Small intestine (tissue), 16 donors: ENCODE measurements around the gene SAP30BP. TPM values are rescaled to one million over a fixed set of nuclear protein-coding genes. Genes with fewer than 3 reads are reported as not detected.

Experiments used
- DNase-seq, 2 donors: peaks; one replicate each; pipeline versions ENCODE4 v3.0.0 to v3.0.0-alpha.2; 2013
- FAIRE-seq: peaks from 2 replicates; lab custom pipeline; 2012; peaks lifted over from hg19 to GRCh38; lab: Jason Lieb, UNC
- H3K27ac ChIP-seq, 3 donors: one replicate each; pipeline ENCODE4 v1.5.1; 2013; ENCODE audit warnings: low read length in 2 of 3, mild to moderate bottlenecking in 2 of 3, control low read depth in 1 of 3, inconsistent platforms in 1 of 3, low read depth in 1 of 3, moderate library complexity in 1 of 3
- H3K27me3 ChIP-seq, 3 donors: one replicate each; pipeline ENCODE4 v1.6.1; 2013; ENCODE audit warnings: low read length in 3 of 3, inconsistent platforms in 1 of 3; ENCODE audit not compliant: control insufficient read depth in 3 of 3, insufficient read depth in 3 of 3
- H3K36me3 ChIP-seq, 3 donors: one replicate each; pipeline ENCODE4 v1.6.1; 2013; ENCODE audit warnings: low read length in 3 of 3, inconsistent platforms in 1 of 3, low read depth in 1 of 3, mild to moderate bottlenecking in 1 of 3, moderate library complexity in 1 of 3; ENCODE audit not compliant: control insufficient read depth in 3 of 3, insufficient read depth in 2 of 3
- H3K4me1 ChIP-seq, 3 donors: one replicate each; pipeline ENCODE4 v1.6.1; 2013; ENCODE audit warnings: low read length in 2 of 3, inconsistent platforms in 1 of 3, low read depth in 1 of 3, mild to moderate bottlenecking in 1 of 3, moderate library complexity in 1 of 3; ENCODE audit not compliant: control insufficient read depth in 3 of 3, insufficient read depth in 2 of 3
- H3K4me3 ChIP-seq, 3 donors: one replicate each; pipeline ENCODE4 v1.5.1; 2013; ENCODE audit warnings: low read length in 3 of 3, control low read depth in 1 of 3, inconsistent platforms in 1 of 3, low read depth in 1 of 3, mild to moderate bottlenecking in 1 of 3, moderate library complexity in 1 of 3
- H3K9me3 ChIP-seq, 2 donors: one replicate each; pipeline ENCODE4 v1.6.1; 2013; ENCODE audit warnings: low read depth in 1 of 2, low read length in 1 of 2; ENCODE audit not compliant: control insufficient read depth in 2 of 2, insufficient read depth in 1 of 2
- WGBS, 3 donors: extraction: QIAGEN DNeasy Blood & Tissue Kit; methylation state at CpG; one replicate each; pipeline ENCODE4 v1.1.7; 2013; 5-methylcytosine and 5-hydroxymethylcytosine counted together
- long read RNA-seq, 10 donors: transcript quantifications; one replicate each; lab custom pipeline, GENCODE V29; 2026
- polyA plus RNA-seq, 4 donors: library from polyadenylated mRNA; stranded (reverse) in 3 of 4; unstranded in 1 of 4; fragments of 200-250 nt in 3 of 4; fragments of 120-200 nt in 1 of 4; gene quantifications; one replicate each; pipeline versions ENCODE4 v1.2.1 to v1.2.3, GENCODE V29; 2013
- donor health status: healthy with polysubstance abuse.
- donor health status: control.
- donor health status: control.
- donor health status: Bipolar disorder and iron deficiency.
- donor health status: healthy.

The SAP30BP gene
- 10 to 100 TPM; 52.6 to 92.7 (median 75.0) TPM for polyA plus RNA-seq
- long read RNA-seq, donor 1, result 0 reads
- long read RNA-seq, donor 2, transcript SAP30BP-225 (11 exons, 2,722 nt), result major isoform, 5 of 10 reads
- long read RNA-seq, donor 2, partial matches to known transcripts, result 0 of 10 reads
- long read RNA-seq, donor 2, other reads (novel, unspliced or antisense), result 0 of 10 reads
- long read RNA-seq, donor 3, transcript SAP30BP-204 (6 exons, 1,097 nt), result major isoform, 9 of 29 reads
- long read RNA-seq, donor 3, transcript SAP30BP-225 (11 exons, 2,722 nt), result minor isoform, 8 of 29 reads
- long read RNA-seq, donor 3, partial matches to known transcripts, result 5 of 29 reads
- long read RNA-seq, donor 3, other reads (novel, unspliced or antisense), result 0 of 29 reads
- long read RNA-seq, donor 4, partial matches to known transcripts, result 0 of 2 reads
- long read RNA-seq, donor 4, other reads (novel, unspliced or antisense), result 0 of 2 reads
- long read RNA-seq, donor 5, transcript SAP30BP-224 (1 exons, 2,000 nt), result major isoform, 6 of 13 reads
- long read RNA-seq, donor 5, partial matches to known transcripts, result 0 of 13 reads
- long read RNA-seq, donor 5, other reads (novel, unspliced or antisense), result 0 of 13 reads
- long read RNA-seq, donor 6, transcript SAP30BP-225 (11 exons, 2,722 nt), result major isoform, 12 of 22 reads
- long read RNA-seq, donor 6, partial matches to known transcripts, result 0 of 22 reads
- long read RNA-seq, donor 6, other reads (novel, unspliced or antisense), result 0 of 22 reads
- long read RNA-seq, donor 7, transcript SAP30BP-204 (6 exons, 1,097 nt), result minor isoform, 13 of 49 reads
- long read RNA-seq, donor 7, transcript SAP30BP-202 (10 exons, 2,439 nt), result minor isoform, 5 of 49 reads
- long read RNA-seq, donor 7, transcript SAP30BP-225 (11 exons, 2,722 nt), result major isoform, 21 of 49 reads
- long read RNA-seq, donor 7, partial matches to known transcripts, result 0 of 49 reads
- long read RNA-seq, donor 7, other reads (novel, unspliced or antisense), result 0 of 49 reads
- long read RNA-seq, donor 8, partial matches to known transcripts, result 0 of 4 reads
- long read RNA-seq, donor 8, other reads (novel, unspliced or antisense), result 0 of 4 reads
- long read RNA-seq, donor 9, partial matches to known transcripts, result 0 of 10 reads
- long read RNA-seq, donor 9, other reads (novel, unspliced or antisense), result 0 of 10 reads
- long read RNA-seq, donor 10, transcript SAP30BP-204 (6 exons, 1,097 nt), result minor isoform, 12 of 51 reads
- long read RNA-seq, donor 10, transcript SAP30BP-225 (11 exons, 2,722 nt), result major isoform, 21 of 51 reads
- long read RNA-seq, donor 10, partial matches to known transcripts, result 7 of 51 reads
- long read RNA-seq, donor 10, other reads (novel, unspliced or antisense), result 0 of 51 reads

DNA sequence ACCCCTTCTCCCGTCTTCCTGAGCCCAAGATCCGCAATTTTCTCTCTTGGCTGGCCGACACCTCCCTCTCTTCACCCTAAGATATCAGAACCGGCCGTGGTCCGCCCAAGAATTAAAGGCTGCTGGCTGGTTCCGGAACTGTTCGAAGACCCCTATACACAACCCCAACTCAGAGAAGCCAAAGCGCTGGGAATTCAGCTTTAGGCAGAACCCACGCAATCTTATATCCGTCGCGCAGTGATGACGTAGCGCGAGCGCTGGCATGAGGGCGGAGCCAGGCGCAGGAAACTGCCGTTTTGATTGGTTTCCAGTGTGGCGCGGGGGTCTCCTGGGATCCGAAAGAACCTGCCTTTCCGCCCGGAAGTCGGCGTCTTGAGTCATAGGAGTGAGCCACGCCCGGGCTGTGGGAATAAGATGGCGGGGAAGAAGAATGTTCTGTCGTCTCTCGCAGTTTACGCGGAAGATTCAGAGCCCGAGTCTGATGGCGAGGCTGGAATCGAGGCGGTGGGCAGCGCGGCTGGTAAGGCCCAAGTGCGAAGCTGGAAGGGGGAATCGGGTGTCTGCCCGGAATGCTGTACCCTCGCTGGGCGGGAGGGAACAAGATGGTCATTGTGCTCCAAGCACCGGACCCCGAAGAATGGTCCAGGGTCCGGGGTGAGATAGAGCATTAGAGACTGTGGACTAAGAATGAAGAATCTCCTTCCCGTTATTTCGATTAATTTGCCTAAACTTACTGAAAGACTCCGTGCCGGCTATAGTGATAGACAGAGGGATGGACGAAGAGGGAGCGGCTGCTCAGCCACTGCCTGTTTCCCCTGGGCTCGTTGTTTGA is at the start of gene SAP30BP, which contains the start of gene RECQL5:
TSS of gene SAP30BP (plus strand) at position 380 of the 832 bp plus-strand sequence. CDS start at position 415, 35 bp downstream.
TSS of gene RECQL5 (minus strand) at position 196 of the 832 bp plus-strand sequence. CDS start 597 bp downstream, outside the sequence.
- FAIRE-seq (no peak), DNase-seq (peak; percentile 99)
- Histone ChIP-seq H3K9me3 (no peaks in the 10 kb centered on the region), H3K4me3 (peak within 1 kb of the TSS; percentile 69 to 96 (median 96)), H3K4me1 (peaks cover 0 to 14% (median 8%) of the 10 kb centered on the region in 3 donors), H3K27me3 (no peaks in the 10 kb centered on the region), H3K27ac (peak within 1 kb of the TSS; percentile 67 to 99 (median 83)), H3K36me3 (peaks cover 5 to 32% (median 5%) of the 10 kb centered on the region in 3 donors)
- WGBS, 3 donors, result 0 to 1% (median 0%) methylated on average over 55 of the region's 55 CpGs

DNA sequence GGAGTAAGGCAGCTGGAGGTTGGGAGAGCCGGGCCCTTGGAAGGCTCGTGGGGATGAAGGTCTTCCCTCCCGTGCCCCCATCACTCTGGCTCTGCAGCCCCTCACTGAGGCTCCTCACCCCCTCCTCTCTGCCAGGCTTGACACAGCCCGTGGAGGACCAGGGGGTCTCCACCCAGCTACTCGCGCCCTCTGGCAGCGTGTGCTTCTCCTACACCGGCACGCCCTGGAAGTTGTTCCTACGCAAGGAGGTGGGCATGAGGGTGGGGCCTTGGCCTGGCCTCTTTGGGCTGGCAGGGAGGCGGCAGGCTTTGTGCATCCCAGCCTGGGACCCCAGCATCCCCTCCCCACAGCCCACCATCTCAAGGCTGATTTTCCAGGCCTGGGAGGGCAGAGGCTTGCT is 49.5 kb upstream of the SAP30BP start:
- Histone ChIP-seq H3K4me1 (peaks cover 0 to 67% (median 5%) of the 10 kb centered on the region in 3 donors), H3K36me3 (peaks cover 14 to 100% (median 24%) of the 10 kb centered on the region in 3 donors), H3K9me3 (peaks cover 0 to 3% of the 10 kb centered on the region in 2 donors), H3K4me3 (peak overlapping the region in 1 of 3 donors; percentile 6), H3K27me3 (no peaks in the 10 kb centered on the region), H3K27ac (peak overlapping the region; percentile 88 to 99 (median 90))
- FAIRE-seq, result no peak
- 68 to 78% (median 71%) methylated on average over 11 of the region's 11 CpGs for WGBS, 3 donors
- no peak for DNase-seq

DNA sequence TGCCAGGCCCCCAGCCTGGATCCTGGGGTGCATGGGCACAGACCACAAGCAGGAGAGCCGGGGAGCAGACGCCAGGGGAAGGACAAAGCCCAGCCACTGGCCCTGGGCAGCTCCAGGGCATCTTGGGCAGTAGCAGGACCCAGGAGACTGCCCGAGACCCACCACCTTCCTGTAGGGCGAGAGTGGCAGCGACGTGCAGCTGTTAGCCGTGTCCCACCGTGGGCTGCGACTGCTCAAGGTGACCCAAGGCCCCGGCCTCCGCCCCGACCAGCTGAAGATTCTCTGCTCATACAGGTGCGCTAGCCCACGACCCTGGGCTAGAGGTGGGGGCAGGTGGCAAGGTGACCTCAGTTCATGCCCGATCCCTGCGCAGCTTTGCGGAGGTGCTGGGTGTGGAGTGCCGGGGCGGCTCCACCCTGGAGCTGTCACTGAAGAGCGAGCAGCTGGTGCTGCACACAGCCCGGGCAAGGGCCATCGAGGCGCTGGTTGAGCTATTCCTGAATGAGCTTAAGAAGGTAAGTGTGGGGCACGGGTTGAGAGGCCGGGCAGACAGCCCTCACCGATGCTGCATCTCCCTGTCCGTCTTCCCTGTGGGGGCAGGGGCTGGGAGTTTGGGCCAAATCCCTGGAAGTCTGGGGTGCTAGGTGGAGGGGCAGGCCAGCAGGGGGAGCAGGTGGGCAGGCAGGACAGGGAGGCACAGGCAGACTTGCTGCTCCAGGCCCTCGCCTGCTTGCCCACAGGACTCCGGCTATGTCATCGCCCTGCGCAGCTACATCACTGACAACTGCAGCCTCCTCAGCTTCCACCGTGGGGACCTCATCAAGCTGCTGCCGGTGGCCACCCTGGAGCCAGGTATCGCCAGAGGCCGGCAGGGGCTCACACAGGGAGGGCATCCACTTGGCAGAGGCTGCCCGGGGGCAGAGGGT is 47.4 kb upstream of the SAP30BP start:
- Histone ChIP-seq H3K27ac (peak overlapping the region in 2 of 3 donors; percentile 16 to 47), H3K4me1 (peaks cover 0 to 48% (median 5%) of the 10 kb centered on the region in 3 donors), H3K36me3 (peaks cover 10 to 100% (median 19%) of the 10 kb centered on the region in 3 donors), H3K9me3 (peaks cover 0 to 3% of the 10 kb centered on the region in 2 donors), H3K27me3 (no peaks in the 10 kb centered on the region), H3K4me3 (no peak overlapping the region)
- 86 to 89% (median 86%) methylated on average over 33 to 36 of the region's 36 CpGs for WGBS, 3 donors
- DNase-seq, result no peak
- FAIRE-seq, result no peak

DNA sequence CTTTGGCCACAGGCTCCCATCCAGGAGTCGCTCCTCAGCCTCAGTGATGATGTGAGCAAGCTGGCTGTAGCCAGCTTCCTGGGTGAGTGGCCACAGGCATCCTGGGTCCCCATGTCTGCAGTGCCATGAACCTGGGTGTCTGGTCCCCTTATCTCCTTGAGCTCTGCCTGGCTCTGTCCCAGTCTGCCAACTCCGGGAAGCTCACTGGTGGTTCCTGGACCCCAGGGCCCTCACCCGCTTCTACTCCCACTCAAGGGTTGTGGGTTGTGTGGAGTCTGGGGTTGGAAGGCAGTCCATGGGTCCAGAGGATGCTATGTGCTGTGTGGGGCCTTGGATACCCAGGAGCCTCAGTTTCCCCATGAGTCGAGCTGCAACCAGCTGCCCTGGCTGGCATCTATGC is 45.6 kb upstream of the SAP30BP start:
- no peak overlapping the region for H3K27ac ChIP-seq

DNA sequence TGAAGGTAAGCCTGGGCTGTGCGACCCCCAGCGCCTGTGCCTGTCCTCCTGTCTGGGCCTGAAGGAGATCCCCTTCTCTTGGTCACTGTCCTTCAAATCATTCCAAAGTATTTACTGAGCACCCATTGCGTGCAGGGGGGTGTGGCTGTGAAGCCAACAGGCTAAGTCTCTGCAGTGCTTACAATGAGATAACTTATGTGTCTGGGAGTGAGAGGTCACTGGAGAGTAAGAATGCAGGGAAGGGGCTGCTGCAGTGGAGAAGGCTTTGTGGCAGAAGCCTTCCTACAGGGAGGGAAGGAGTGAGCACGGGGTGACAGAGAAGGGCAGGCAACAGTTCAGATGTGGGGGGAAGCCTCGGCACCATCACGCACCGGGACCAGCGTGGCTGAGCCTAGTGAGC is 45.1 kb upstream of the SAP30BP start:
- H3K4me3 ChIP-seq, result no peak overlapping the region
- peak overlapping the region in 1 of 3 donors; percentile 0 for H3K27ac ChIP-seq
- H3K27me3 ChIP-seq, result no peaks in the 10 kb centered on the region
- peaks cover 25 to 100% (median 39%) of the 10 kb centered on the region in 3 donors for H3K36me3 ChIP-seq
- WGBS, 3 donors, result 88 to 93% (median 92%) methylated on average over 8 of the region's 8 CpGs
- FAIRE-seq (no peak), DNase-seq (no peak)
- no peaks in the 10 kb centered on the region for H3K9me3 ChIP-seq
- peaks cover 0 to 28% (median 5%) of the 10 kb centered on the region in 3 donors for H3K4me1 ChIP-seq

More for the DNA sequence above, 45.6 kb upstream of the SAP30BP start:
- no peak for DNase-seq
- Histone ChIP-seq H3K27me3 (no peaks in the 10 kb centered on the region), H3K4me3 (no peak overlapping the region), H3K9me3 (peaks cover 0 to under 1% of the 10 kb centered on the region in 2 donors), H3K36me3 (peaks cover 23 to 100% (median 34%) of the 10 kb centered on the region in 3 donors), H3K4me1 (peaks cover 0 to 34% (median 5%) of the 10 kb centered on the region in 3 donors)
- 87 to 89% (median 87%) methylated on average over 3 to 4 of the region's 4 CpGs for WGBS, 3 donors
- no peak for FAIRE-seq

DNA sequence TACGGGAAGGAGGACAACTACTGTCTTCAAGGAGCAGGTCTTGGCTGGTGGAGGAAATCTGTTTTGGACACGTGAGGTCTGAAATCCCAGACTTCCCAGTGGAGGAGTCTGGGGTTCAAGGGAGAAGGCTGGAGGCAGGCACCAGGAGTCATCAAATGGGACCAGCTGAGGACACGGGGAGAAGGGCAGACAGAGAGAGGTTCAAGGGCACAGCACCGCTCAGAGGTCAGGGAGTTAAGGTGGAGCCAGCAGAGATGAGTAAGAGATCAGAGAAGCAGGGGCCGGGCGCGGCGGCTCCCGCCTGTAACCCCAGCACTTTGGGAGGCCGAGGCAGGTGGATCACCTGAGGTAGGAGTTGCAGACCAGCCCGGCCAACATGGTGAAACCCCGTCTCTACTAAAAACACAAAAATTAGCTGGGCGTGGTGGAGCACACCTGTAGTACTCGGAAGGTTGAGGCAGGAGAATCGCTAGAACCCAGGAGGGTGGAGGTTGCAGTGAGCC is 44.3 kb upstream of the SAP30BP start:
- H3K4me1 ChIP-seq, result peaks cover 0 to 21% (median 1%) of the 10 kb centered on the region in 3 donors
- FAIRE-seq, result no peak
- H3K27ac ChIP-seq, result no peak overlapping the region
- no peaks in the 10 kb centered on the region for H3K9me3 ChIP-seq
- WGBS, 3 donors, result 85 to 88% (median 87%) methylated on average over 15 of the region's 15 CpGs
- H3K4me3 ChIP-seq, result no peak overlapping the region
- no peak for DNase-seq
- H3K36me3 ChIP-seq, result peaks cover 27 to 99% (median 40%) of the 10 kb centered on the region in 3 donors
- no peaks in the 10 kb centered on the region for H3K27me3 ChIP-seq
